Adrenal gland (tissue), 5 donors: ENCODE measurements around the gene RNF130.

Experiments
- CTCF ChIP-seq, 6 experiments: fragments of 450-650 bp in 4 of 6; fragments of 200-600 bp in 2 of 6; sonication (generic) in 1 of 6; IDR thresholded peaks; 1 replicate in 5 of 6; 2 replicates in 1 of 6; pipeline versions ENCODE4 v1.5.1 to v1.8.0; 2016 to 2021; ENCODE audit warnings: antibody characterized with exemption in 6 of 6, mild to moderate bottlenecking in 2 of 6, moderate library complexity in 1 of 6
- POLR2A ChIP-seq, 2 donors: fragments of 450-650 bp; IDR thresholded peaks; one replicate each; pipeline ENCODE4 v1.6.1; 2017; ENCODE audit warnings: antibody characterized with exemption in 2 of 2, mild to moderate bottlenecking in 2 of 2, moderate library complexity in 1 of 2
- donor health status: DM: no; HTN: no; CAD: no.

DNA sequence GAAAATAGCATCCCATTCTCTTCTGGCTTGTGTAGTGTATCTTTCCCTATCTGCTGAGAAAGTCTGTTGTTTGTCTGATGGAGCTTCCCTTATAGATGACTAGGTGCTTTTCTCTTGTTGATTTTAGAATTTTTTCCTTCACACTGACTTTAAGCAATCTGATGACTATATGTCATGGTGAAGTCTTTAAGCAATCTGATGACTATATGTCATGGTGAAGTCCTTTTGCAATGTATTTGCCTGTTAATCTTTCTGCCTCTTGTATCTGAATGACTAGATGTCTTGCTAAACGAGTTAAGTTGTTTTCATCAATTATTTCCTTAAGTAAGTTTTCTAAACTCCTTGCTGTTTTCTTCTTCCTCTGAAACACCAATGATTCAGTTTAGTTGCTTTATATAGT lies 80.5 kb downstream of the RNF130 start:
- no peak for TF ChIP-seq CTCF (IDR thresholded peaks at IDR 0.05)
- no peak for TF ChIP-seq POLR2A (IDR thresholded peaks at IDR 0.05)
